ENCODE measurements around the gene IFNA2.
A peak's percentile ranks its signal among the peaks of the same experiment; 100 is the strongest.

The IFNA2 gene

GRCh38 chr9:21413151-21413550, 28.0 kb upstream of the IFNA2 start:
- DNase-seq (ENCODE audit: insufficient read length, low spot score), result no peak
- TF ChIP-seq SPI1 (IDR thresholded peaks at IDR 0.05; ENCODE audit: low read depth, low read length), result no peak
- no peak for TF ChIP-seq POU2F2 (IDR thresholded peaks at IDR 0.05; ENCODE audit: low read depth, low read length)
- TF ChIP-seq PAX5 (IDR thresholded peaks at IDR 0.05; ENCODE audit: insufficient read depth, low read length, severe bottlenecking), result no peak
- TF ChIP-seq POLR2A (IDR thresholded peaks at IDR 0.05; ENCODE audit: low read depth, low read length), result no peak
- no peak for TF ChIP-seq POLR2AphosphoS5 (IDR thresholded peaks at IDR 0.05; ENCODE audit: low read depth, low read length)
- no peak for TF ChIP-seq TAF1 (IDR thresholded peaks at IDR 0.05; ENCODE audit: low read depth, low read length)
- peak; percentile 26 for FAIRE-seq

GRCh38 chr9:21412107-21412506, 26.9 kb upstream of the IFNA2 start:
- FAIRE-seq (no peak), DNase-seq (ENCODE audit: insufficient read length, low spot score) (no peak)
- TF ChIP-seq SPI1 (IDR thresholded peaks at IDR 0.05; ENCODE audit: low read depth, low read length), result no peak
- TF ChIP-seq TAF1 (IDR thresholded peaks at IDR 0.05; ENCODE audit: low read depth, low read length), result no peak
- TF ChIP-seq PAX5 (IDR thresholded peaks at IDR 0.05; ENCODE audit: insufficient read depth, low read length, severe bottlenecking), result no peak
- no peak for TF ChIP-seq POLR2A (IDR thresholded peaks at IDR 0.05; ENCODE audit: low read depth, low read length)
- no peak for TF ChIP-seq POLR2AphosphoS5 (IDR thresholded peaks at IDR 0.05; ENCODE audit: low read depth, low read length)
- TF ChIP-seq POU2F2 (IDR thresholded peaks at IDR 0.05; ENCODE audit: low read depth, low read length), result no peak

- TF ChIP-seq PAX5 (IDR thresholded peaks at IDR 0.05; ENCODE audit: insufficient read depth, low read length, severe bottlenecking), result no peak
- TF ChIP-seq POU2F2 (IDR thresholded peaks at IDR 0.05; ENCODE audit: low read depth, low read length), result no peak
- no peak for TF ChIP-seq SPI1 (IDR thresholded peaks at IDR 0.05; ENCODE audit: low read depth, low read length)
- TF ChIP-seq POLR2AphosphoS5 (IDR thresholded peaks at IDR 0.05; ENCODE audit: low read depth, low read length), result no peak
- TF ChIP-seq TAF1 (IDR thresholded peaks at IDR 0.05; ENCODE audit: low read depth, low read length), result no peak
- TF ChIP-seq POLR2A (IDR thresholded peaks at IDR 0.05; ENCODE audit: low read depth, low read length), result no peak
- peak; percentile 33 for FAIRE-seq
- DNase-seq (ENCODE audit: insufficient read length, low spot score), result no peak
These were observed 23.6 kb upstream of the IFNA2 start, which contains the start of gene IFNA8 for GRCh38 chr9:21408817-21409216. Gene IFNA8 (plus strand): TSS chr9:21409117. CDS start chr9:21409177, 60 bp downstream.

GRCh38 chr9:21404146-21404545, 18.9 kb upstream of the IFNA2 start:
- peak; percentile 9 for FAIRE-seq
- no peak for TF ChIP-seq PAX5 (IDR thresholded peaks at IDR 0.05; ENCODE audit: insufficient read depth, low read length, severe bottlenecking)
- TF ChIP-seq POLR2A (IDR thresholded peaks at IDR 0.05; ENCODE audit: low read depth, low read length), result no peak
- no peak for TF ChIP-seq TAF1 (IDR thresholded peaks at IDR 0.05; ENCODE audit: low read depth, low read length)
- no peak for TF ChIP-seq SPI1 (IDR thresholded peaks at IDR 0.05; ENCODE audit: low read depth, low read length)
- no peak for TF ChIP-seq POU2F2 (IDR thresholded peaks at IDR 0.05; ENCODE audit: low read depth, low read length)
- no peak for TF ChIP-seq POLR2AphosphoS5 (IDR thresholded peaks at IDR 0.05; ENCODE audit: low read depth, low read length)
- DNase-seq (ENCODE audit: insufficient read length, low spot score), result no peak

- peak; percentile 86 for FAIRE-seq
These were observed 17.4 kb upstream of the IFNA2 start for GRCh38 chr9:21402386-21403251.

GRCh38 chr9:21399956-21400355, 14.8 kb upstream of the IFNA2 start:
- peak; percentile 43 for FAIRE-seq
- no peak for DNase-seq (ENCODE audit: insufficient read length, low spot score)
- TF ChIP-seq POLR2A (IDR thresholded peaks at IDR 0.05; ENCODE audit: low read depth, low read length) (no peak), TAF1 (IDR thresholded peaks at IDR 0.05; ENCODE audit: low read depth, low read length) (no peak), SPI1 (IDR thresholded peaks at IDR 0.05; ENCODE audit: low read depth, low read length) (peak; percentile 28; the same call in 1 of the 2 replicates), POLR2AphosphoS5 (IDR thresholded peaks at IDR 0.05; ENCODE audit: low read depth, low read length) (no peak), PAX5 (IDR thresholded peaks at IDR 0.05; ENCODE audit: insufficient read depth, low read length, severe bottlenecking) (no peak), POU2F2 (IDR thresholded peaks at IDR 0.05; ENCODE audit: low read depth, low read length) (no peak)

More at GRCh38 chr9:21402386-21403251, 17.4 kb upstream of the IFNA2 start:
- DNase-seq (ENCODE audit: insufficient read length, low spot score), result peak; percentile 21
- no peak for TF ChIP-seq TAF1 (IDR thresholded peaks at IDR 0.05; ENCODE audit: low read depth, low read length)
- no peak for TF ChIP-seq POLR2A (IDR thresholded peaks at IDR 0.05; ENCODE audit: low read depth, low read length)
- no peak for TF ChIP-seq POU2F2 (IDR thresholded peaks at IDR 0.05; ENCODE audit: low read depth, low read length)
- TF ChIP-seq SPI1 (IDR thresholded peaks at IDR 0.05; ENCODE audit: low read depth, low read length), result no peak
- TF ChIP-seq POLR2AphosphoS5 (IDR thresholded peaks at IDR 0.05; ENCODE audit: low read depth, low read length), result no peak
- TF ChIP-seq PAX5 (IDR thresholded peaks at IDR 0.05; ENCODE audit: insufficient read depth, low read length, severe bottlenecking), result no peak

GRCh38 chr9:21398955-21399489, 13.8 kb upstream of the IFNA2 start:
- no peak for FAIRE-seq
- TF ChIP-seq POLR2A (IDR thresholded peaks at IDR 0.05; ENCODE audit: low read depth, low read length) (no peak), TAF1 (IDR thresholded peaks at IDR 0.05; ENCODE audit: low read depth, low read length) (no peak), PAX5 (IDR thresholded peaks at IDR 0.05; ENCODE audit: insufficient read depth, low read length, severe bottlenecking) (no peak), POLR2AphosphoS5 (IDR thresholded peaks at IDR 0.05; ENCODE audit: low read depth, low read length) (no peak), POU2F2 (IDR thresholded peaks at IDR 0.05; ENCODE audit: low read depth, low read length) (no peak), SPI1 (IDR thresholded peaks at IDR 0.05; ENCODE audit: low read depth, low read length) (no peak)

GRCh38 chr9:21395778-21396717, 10.8 kb upstream of the IFNA2 start:
- no peak for TF ChIP-seq PAX5 (IDR thresholded peaks at IDR 0.05; ENCODE audit: insufficient read depth, low read length, severe bottlenecking)
- no peak for TF ChIP-seq POLR2AphosphoS5 (IDR thresholded peaks at IDR 0.05; ENCODE audit: low read depth, low read length)
- no peak for TF ChIP-seq TAF1 (IDR thresholded peaks at IDR 0.05; ENCODE audit: low read depth, low read length)
- TF ChIP-seq SPI1 (IDR thresholded peaks at IDR 0.05; ENCODE audit: low read depth, low read length), result no peak
- TF ChIP-seq POU2F2 (IDR thresholded peaks at IDR 0.05; ENCODE audit: low read depth, low read length), result no peak
- no peak for TF ChIP-seq POLR2A (IDR thresholded peaks at IDR 0.05; ENCODE audit: low read depth, low read length)
- FAIRE-seq, result peak; percentile 97
- peak; percentile 16 for DNase-seq (ENCODE audit: insufficient read length, low spot score)

More at GRCh38 chr9:21398955-21399489, 13.8 kb upstream of the IFNA2 start:
- no peak for DNase-seq (ENCODE audit: insufficient read length, low spot score)
